ENCODE results near the gene FAM131B.

Gene FAM131B

DNA sequence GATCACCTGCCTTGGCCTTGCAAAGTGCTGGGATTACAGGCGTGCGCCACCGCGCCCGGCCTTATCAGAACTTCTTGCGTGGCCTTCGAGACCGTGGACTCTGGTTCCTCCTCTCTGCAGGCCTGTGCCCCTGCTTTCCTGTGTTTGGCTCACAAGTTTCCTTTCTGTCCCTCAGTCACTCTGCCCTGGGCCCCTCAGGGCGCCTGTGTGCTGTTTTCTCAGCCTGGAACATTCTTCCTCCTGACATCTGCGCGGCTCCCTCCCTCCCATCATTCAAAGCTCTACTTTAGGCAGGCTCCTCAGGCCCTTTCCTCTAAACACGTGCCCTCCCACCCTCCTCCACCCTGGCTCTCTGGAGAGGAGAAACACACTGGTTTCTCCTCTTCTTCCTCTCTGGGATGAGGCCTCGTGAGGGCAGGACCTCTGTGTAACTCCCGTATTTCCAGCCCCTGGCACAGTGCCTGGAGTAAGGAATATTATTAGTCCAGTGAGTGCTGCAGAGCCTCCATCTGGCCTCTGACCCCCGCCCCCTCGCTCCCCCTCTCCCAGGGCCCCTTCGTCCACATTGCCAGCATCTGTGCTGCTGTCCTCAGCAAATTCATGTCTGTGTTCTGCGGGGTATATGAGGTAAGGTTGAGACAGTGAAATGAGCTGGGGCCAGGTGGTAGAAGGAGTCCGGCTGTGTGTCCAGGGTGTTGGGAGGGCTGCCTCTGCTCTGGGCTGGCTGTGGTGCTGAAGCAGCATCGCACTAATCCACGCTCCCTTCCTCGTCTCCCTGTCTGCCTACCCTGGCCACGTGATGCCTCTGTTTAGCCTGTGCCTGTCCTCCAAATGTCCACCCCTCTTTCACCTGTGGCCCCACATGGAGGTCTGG is 39.5 kb downstream of the FAM131B start:
- DNase-seq (ENCODE audit: low read depth): no peak

DNA sequence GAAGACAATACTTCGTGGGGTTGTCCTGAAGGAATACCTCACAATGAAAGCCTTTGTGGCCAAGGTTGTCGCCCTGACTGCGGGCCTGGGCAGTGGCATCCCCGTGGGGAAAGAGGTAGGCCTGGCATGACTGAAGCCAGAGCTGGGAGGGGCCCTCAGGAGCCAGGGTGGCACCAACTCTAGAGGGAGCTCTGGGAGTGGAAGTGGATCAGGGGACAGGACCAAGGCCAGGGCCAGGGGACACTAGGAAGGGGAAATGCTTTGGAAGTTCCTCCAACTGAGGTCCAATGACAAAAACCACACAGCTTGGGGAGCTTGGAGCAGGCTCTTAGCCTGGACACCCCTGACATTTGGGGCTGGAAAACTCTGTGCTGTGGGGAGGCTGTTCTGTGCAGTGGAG is 40.8 kb downstream of the FAM131B start:
- no peak for DNase-seq (ENCODE audit: low read depth)

DNA sequence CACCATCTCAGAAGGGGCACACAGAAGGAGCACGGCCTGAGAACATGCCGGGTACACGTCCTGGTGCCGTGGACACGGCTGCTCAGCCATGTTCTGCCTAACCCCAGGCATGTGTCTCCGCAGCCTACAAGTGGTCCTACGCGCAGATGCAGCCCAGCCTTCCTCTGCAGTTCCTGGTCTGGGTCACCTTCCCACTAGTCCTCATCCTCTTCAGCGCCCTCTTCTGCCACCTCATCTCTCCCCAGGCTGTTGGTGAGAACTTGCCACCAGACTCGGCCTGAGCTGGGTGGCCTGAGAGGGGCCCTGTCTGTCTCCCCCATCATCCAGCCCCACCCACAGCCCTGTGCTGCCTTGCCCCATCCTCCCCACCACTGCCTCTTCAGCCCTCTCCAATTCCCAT is 41.3 kb downstream of the FAM131B start:
- no peak for DNase-seq (ENCODE audit: low read depth)

DNA sequence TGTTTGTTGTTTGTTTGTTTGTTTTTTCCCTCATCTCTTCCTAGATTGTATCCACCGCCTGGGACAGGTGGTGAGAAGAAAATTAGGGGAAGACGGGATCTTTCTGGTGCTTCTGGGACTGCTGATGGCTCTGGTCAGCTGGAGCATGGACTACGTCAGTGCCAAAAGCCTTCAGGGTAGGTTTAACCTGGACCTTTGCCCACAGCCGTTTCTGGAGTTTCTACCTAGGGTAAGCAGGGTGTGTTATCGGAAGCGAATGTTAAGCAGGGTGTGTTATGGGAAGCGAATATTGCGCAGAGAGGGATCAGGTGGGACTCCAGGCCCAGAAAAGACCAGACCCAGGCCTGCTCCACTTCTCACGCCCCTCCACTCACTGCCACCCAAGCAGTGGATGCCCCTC is 41.9 kb downstream of the FAM131B start:
- no peak for DNase-seq (ENCODE audit: low read depth)

DNA sequence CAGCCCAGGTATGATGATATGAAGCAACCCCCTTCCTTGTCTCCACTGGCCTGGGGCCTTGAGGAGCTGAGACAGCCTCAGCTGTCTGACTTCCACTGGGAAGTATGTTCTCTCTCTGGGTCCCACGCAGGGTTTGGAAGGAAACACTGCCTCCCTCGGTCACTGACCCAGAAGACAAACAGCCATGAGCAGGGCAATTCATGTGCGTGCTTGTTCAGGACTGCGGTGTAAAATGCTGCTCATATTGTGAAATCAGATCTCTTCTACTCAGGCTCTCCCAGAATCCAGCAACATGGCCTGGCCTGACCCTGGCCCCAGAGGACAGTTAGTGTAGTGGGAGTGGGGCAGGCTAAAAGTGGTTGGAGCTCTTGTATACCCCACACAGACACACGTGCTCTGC is 43.9 kb downstream of the FAM131B start:
- DNase-seq (ENCODE audit: low read depth): no peak

DNA sequence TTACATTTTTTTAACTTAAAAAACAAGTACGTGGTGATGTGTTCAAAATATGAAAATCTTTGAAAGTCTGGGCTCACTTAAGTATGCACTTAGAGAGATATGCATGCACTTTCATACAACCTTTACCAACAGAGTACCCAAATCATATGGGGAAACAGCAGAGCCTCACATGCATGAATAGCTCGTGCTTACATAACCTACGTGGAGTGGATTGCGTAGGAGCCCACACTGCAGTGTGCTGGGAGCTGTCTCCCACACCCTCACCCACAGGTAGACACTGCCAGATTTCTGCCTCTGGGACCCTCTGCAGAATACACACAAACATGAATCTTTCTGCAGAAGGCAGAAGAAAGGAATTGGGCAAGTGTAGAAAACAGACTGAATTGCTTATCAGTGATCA is 46.0 kb downstream of the FAM131B start:
- no peak for DNase-seq (ENCODE audit: low read depth)

DNA sequence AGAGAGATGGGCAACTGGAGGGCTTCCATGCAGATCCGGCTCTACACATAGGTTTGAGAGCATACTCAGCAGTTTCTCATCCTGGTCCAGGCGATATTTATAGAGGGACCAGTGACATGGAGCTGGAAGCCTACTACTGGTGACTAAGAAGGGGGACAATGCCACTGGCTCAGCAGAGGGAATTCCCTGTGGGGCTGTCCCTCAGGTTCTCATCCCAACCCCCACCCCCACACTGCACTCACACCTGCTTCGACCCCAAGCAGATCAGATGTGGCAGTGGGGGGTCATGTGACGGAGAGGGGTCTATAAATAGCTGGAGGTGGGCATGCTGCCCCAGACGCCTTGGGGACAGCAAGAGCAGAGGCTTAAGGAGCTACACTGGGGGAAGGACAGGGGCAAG is 46.7 kb downstream of the FAM131B start, which contains the start of gene CLCN1:
CLCN1 (plus strand) TSS at position 336 of the 400 bp plus-strand sequence. CDS start 102 bp downstream, outside the sequence.
- DNase-seq (ENCODE audit: low read depth): no peak

DNA sequence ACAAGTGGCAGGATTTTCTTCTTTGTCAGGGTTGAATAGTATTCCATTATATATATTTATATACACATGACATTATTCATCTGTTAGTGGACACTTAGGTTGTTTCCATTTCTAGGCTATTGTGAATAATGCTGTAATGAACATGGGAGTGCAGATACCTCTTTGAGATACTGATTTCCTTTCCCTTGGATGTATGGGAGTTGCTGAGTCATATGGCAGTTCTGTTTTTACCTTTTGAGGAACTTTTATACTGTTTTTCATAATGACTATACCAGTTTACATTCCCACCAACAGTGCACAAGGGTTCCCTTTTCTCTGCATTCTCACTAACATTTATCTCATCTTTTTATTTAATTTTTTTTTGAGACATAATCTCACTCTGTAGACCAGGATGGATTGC is 48.4 kb downstream of the FAM131B start:
- no peak for DNase-seq (ENCODE audit: low read depth)

DNA sequence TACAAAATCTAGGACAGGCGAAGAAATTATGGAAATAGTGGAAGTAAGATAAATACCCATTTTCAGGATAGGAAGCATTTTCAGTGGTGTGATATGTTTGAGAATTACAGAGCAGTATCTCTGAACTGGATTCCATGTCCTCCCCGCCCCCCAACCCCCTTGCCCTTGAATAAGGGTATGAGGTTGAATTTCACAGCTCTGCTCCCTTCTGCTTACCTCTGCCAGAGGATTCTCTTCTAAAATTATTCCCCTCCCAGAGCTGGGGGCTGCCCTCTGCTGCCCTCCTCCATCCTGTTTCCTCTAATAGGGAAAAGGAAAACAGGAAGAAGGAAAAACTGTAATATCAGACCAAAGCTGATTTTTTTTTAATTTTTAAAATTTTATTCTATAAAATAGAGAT is 53.9 kb downstream of the FAM131B start:
- DNase-seq (ENCODE audit: low read depth): no peak

DNA sequence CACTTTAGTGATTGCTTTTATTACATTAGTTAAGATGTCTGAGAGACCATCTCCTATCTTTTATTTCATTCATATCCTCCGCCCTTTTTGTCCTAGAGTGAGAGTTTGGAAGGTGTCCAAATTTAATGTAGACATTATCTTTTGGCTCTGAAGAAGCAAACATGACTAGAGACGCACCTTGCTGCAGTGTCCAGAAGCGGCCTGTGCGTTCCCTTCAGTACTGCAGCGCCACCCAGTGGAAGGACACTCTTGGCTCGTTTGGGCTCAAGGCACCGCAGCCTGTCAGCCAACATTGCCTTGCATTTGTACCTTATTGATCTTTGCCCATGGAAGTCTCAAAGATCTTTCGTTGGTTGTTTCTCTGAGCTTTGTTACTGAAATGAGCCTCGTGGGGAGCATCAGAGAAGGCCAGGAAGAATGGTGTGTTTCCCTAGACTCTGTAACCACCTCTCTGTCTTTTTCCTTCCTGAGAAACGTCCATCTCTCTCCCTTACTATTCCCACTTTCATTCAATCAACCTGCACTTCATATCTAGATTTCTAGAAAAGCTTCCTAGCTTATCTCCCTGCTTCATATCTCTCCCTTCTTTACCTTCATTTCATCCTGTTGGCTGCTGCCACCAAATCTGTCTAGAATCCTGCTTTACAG is 57.0 kb downstream of the FAM131B start:
- DNase-seq (ENCODE audit: low read depth): peak; percentile 50

DNA sequence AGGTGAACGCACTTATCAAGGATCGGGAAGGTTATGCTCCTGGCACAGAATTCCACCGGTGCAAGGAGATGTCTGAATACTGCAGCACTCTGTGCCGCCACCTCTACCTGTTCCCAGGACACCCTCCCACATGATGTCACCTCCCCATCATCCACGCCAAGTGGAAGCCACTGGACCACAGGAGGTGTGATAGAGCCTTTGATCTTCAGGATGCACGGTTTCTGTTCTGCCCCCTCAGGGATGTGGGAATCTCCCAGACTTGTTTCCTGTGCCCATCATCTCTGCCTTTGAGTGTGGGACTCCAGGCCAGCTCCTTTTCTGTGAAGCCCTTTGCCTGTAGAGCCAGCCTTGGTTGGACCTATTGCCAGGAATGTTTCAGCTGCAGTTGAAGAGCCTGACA is 57.6 kb downstream of the FAM131B start:
- no peak for DNase-seq (ENCODE audit: low read depth)

DNA sequence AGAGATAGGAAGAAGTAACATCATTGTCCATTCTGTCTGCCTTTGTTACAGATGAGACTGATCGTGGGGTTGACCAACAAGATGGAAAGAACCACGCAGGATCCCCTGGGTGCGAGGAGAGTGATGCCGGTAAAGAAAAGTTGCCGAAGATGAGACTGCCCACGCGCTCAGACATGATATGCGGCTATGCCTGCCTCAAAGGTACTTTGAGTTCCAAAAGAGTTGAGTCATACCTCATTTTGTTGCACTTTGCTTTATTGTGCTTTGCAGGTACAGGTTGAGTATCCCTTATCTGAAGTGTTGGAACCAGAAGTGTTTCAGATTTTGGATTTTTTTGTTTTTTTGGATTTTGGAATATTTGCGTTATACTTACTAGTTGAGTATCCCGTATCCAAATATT is 58.8 kb downstream of the FAM131B start:
- no peak for DNase-seq (ENCODE audit: low read depth)
